Natural killer cell treated with Interleukin-12 subunit alpha and Interleukin-12 subunit beta and Interleukin-15 and Interleukin-18, amount 100 ng/mL, for 72 hours (primary cell): ENCODE measurements around the gene PTPRN2. TPM values are rescaled to one million over a fixed set of nuclear protein-coding genes. Genes with fewer than 3 reads are reported as not detected.
A peak's percentile ranks its signal among the peaks of the same experiment; 100 is the strongest.

Experiments used
- ATAC-seq, 2 donors: fragments of 150-1000 bp; cut with Tn5 transposase in 1 of 2; sonication (Bioruptor Pico), chemical (Tn5 transposase) in 1 of 2; 2 replicates each; pipeline ENCODE4 v1.10.0; 2021
- DNase-seq: peaks from one replicate; pipeline ENCODE4 v3.0.0; 2022; ENCODE audit warnings: low spot score
- H3K27ac Mint-ChIP-seq, 2 donors: 1 replicate in 1 of 2; 2 replicates in 1 of 2; pipeline ENCODE4 v1.8.0; 2022; ENCODE audit warnings: mixed read lengths in 2 of 2, mild to moderate bottlenecking in 1 of 2, moderate library complexity in 1 of 2
- H3K27me3 Mint-ChIP-seq, 2 donors: 1 replicate in 1 of 2; 2 replicates in 1 of 2; pipeline ENCODE4 v1.8.0; 2022; ENCODE audit warnings: mixed read lengths in 2 of 2
- H3K36me3 Mint-ChIP-seq: one replicate; pipeline ENCODE4 v1.8.0; 2022; ENCODE audit warnings: mixed read lengths
- H3K4me1 Mint-ChIP-seq, 2 donors: 1 replicate in 1 of 2; 2 replicates in 1 of 2; pipeline ENCODE4 v1.8.0; 2022; ENCODE audit warnings: low read depth in 2 of 2, mixed read lengths in 2 of 2, mild to moderate bottlenecking in 1 of 2
- H3K4me3 Mint-ChIP-seq: one replicate; pipeline ENCODE4 v1.8.0; 2022; ENCODE audit warnings: mixed read lengths
- H3K9me3 Mint-ChIP-seq: 2 replicates; pipeline ENCODE4 v1.8.0; 2022; ENCODE audit warnings: mixed read lengths
- total RNA-seq, 2 donors: library from RNA; stranded (reverse); gene quantifications; one replicate each; pipeline ENCODE4 v1.2.3, GENCODE V29; 2022

PTPRN2 gene
- total RNA-seq, 2 donors from 2014 or later, result 0.17 to 0.74 TPM

DNA sequence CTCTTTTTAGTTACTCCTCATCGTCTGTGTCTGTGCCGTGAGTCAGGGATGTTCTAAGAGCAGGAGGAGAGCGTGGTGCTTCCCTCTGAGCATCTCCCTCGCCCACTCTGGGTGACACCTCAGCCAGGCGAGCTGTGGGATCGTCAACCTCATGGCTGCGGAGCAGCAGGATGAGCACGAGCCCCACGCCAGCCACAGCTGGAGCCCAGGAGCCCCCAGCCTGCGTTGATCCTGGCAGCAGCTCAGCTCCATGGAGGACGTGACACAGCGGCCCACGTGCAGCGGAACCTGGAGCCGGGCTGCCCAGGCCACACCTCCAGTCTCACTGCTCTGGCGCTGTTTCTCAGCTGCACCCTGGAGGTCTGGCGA is 512.0 kb downstream of the PTPRN2 start:
- H3K4me3 Mint-ChIP-seq, result no peak overlapping the region
- no peaks in the 10 kb centered on the region for H3K36me3 Mint-ChIP-seq
- no peak for DNase-seq
- no peaks in the 10 kb centered on the region for H3K27me3 Mint-ChIP-seq
- H3K4me1 Mint-ChIP-seq, result no peaks in the 10 kb centered on the region
- H3K27ac Mint-ChIP-seq, result no peak overlapping the region
- no peaks in the 10 kb centered on the region for H3K9me3 Mint-ChIP-seq
- ATAC-seq, result peak in 1 of 2 donors; percentile 16

DNA sequence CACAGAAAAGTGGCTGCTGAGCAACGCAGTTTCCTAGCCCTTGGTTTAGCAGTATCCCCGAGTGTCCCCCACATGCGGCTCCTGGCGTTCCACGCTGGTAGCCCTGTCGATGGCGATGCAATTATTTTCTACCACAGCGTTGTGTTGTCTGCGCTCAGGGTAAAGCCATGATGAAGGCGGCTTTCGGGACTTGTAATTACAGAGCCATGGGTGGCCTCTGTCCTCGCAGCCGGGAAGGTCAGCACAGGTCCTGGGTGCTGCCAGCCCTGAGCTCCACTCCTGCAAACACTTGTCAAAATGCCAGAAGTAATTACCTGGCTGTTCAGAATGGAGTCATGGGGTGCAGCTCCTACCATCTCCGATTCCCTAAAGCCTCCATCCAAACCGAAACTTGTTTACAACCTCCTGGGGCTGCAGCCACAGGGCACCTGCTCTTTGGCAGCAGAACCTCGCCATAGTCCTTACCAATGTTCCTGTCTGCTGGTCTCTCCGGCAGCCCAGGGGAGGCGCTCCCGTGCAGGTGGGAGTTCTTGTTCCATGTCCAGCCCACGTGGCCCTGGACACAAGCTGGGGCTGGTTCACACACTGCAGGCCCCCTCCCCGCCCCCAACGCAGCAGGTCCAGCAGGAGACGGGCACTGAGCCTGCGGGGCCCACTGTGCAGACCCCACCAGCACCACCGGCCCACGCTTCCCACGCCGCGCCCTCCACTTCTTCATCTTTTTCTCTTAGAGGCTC is 512.6 kb downstream of the PTPRN2 start:
- Mint-ChIP-seq H3K27ac (no peak overlapping the region), H3K4me1 (no peaks in the 10 kb centered on the region)

DNA sequence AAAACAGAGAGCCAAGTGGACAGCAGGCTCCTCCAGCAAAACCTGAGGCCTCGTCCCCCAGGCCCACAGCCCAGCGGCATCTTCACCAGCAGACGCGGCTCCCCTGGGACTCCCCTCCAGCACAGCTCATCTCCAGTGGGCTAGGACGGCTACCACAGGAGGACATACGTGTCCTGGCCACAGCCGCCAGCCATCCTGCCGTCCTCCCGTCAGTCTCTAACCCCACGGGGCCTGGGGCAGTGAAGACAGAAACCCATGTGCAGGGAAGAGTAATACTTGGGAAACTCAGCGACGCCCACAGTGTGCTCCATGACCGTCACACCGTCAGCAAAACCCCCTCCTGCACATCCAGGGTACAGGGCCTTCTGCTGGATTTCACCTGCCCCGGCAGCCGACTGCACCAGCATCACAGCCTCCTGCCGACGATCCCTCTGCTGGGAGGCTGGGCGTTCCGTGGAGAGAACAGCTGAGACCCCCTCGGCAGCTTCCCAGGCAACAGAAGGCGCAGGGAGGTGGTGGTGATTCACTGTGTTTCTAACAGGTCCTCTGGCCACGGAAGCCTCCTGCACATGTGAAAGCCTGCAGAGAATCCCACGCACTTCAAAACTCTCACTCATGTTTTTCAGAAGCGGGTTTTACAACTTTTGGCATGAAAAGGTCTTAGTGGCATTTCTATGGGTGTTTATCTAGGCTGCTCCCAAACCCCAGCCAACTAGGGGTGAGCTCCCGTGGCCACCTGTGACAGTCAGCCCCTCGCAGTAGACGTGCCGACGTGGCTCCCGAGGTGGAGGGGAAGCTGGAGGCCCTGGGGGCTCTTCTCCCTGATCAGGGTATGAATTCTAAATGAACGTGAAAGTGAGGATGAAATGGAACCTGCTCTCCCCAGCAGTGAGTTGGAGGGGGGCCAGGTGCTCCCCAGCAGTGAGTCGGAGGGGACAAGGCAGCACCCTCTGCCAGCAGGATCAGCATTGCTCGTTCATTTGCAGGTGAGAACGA is 513.5 kb downstream of the PTPRN2 start:
- Mint-ChIP-seq H3K36me3 (no peaks in the 10 kb centered on the region), H3K4me3 (no peak overlapping the region), H3K4me1 (no peaks in the 10 kb centered on the region), H3K9me3 (no peaks in the 10 kb centered on the region), H3K27me3 (no peaks in the 10 kb centered on the region), H3K27ac (no peak overlapping the region)
- ATAC-seq, result no peak
- no peak for DNase-seq

More for the DNA sequence above, 512.6 kb downstream of the PTPRN2 start:
- no peaks in the 10 kb centered on the region for H3K9me3 Mint-ChIP-seq
- no peak overlapping the region for H3K4me3 Mint-ChIP-seq
- peak in 1 of 2 donors; percentile 34 for ATAC-seq
- DNase-seq, result no peak
- no peaks in the 10 kb centered on the region for H3K36me3 Mint-ChIP-seq
- H3K27me3 Mint-ChIP-seq, result no peaks in the 10 kb centered on the region

DNA sequence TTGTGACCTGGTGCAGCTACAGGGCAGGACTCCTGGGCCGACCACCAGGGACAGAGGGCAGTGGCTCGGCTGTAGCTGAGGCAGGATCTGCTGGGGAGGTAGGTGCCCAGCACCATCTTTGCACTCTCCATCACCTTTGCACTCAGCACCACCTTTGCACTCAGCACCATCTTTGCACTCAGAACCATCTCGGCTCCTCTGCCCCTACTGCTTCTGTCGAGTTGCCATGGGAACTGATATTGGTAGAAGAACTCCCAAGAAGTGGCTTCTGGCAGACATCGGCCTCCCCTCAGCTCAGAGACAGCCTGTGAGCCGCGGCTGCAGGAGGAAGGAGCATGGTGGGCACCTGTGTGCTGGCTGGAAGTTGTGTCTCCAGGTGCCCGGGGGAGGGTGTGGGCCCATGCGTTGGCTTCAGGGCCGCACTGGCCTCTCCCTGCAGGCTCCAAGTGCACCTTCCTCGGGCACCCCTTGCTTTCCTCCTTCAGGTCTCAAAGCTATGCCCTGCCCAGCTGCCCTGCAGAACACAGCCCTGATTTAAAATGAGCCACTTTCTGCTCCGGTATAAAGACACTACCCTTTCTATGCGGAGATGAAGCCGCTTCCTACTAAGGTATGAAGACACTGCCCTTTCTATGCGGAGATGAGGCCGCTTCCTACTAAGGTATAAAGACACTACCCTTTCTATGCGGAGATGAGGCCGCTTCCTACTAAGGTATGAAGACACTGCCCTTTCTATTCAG is 514.5 kb downstream of the PTPRN2 start:
- H3K4me1 Mint-ChIP-seq, result no peaks in the 10 kb centered on the region
- H3K36me3 Mint-ChIP-seq, result no peaks in the 10 kb centered on the region
- no peak overlapping the region for H3K27ac Mint-ChIP-seq
- no peak for ATAC-seq
- no peak for DNase-seq
- no peaks in the 10 kb centered on the region for H3K9me3 Mint-ChIP-seq
- no peaks in the 10 kb centered on the region for H3K27me3 Mint-ChIP-seq
- no peak overlapping the region for H3K4me3 Mint-ChIP-seq

DNA sequence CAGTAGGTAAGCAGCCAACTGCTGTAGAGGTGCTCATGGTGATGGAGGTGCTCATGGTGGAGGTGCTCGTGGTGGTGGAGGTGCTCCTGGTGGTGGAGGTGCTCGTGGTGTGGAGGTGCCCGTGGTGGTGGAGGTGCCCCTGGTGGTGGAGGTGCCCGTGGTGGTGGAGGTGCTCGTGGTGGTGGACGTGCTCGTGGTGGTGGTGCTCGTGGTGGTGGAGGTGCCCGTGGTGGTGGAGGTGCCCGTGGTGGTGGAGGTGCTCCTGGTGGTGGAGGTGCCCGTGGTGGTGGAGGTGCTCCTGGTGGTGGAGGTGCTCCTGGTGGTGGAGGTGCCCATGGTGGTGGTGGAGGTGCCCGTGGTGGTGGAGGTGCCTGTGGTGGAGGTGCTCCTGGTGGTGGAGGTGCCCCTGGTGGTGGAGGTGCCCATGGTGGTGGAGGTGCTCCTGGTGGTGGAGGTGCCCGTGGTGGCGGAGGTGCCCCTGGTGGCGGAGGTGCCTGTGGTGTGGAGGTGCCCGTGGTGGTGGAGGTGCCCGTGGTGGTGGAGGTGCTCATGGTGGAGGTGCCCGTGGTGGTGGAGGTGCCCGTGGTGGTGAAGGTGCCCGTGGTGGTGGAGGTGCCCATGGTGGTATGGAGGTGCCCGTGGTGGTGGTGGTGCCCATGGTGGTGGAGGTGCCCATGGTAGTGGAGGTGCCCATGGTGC is 517.3 kb downstream of the PTPRN2 start:
- Mint-ChIP-seq H3K27ac (no peak overlapping the region), H3K4me1 (no peaks in the 10 kb centered on the region), H3K27me3 (no peaks in the 10 kb centered on the region), H3K9me3 (no peaks in the 10 kb centered on the region), H3K36me3 (no peaks in the 10 kb centered on the region), H3K4me3 (no peak overlapping the region)
- ATAC-seq, result no peak
- peak; percentile 35 for DNase-seq

DNA sequence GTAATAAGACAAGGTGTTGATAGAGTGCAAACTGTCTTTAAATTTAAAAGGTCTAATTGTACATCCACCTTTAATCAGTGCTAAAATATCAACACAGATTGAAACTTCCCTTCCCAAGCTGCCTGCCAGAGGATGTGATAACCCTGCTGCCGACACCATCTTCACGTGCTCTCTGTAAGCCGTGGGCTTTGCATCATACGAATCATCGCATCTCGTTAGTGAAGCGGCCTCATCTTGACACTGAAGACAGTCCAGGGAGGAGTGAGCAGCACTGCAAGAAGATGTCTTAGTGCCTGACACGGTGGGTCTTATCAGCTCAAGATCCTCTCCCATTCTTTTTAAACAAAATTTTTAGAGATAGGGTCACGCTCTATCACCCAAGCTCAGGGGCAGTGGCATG is 518.8 kb downstream of the PTPRN2 start:
- Mint-ChIP-seq H3K4me3 (no peak overlapping the region), H3K27me3 (no peaks in the 10 kb centered on the region), H3K4me1 (no peaks in the 10 kb centered on the region), H3K9me3 (peaks cover 1% of the 10 kb centered on the region), H3K27ac (no peak overlapping the region), H3K36me3 (no peaks in the 10 kb centered on the region)
- ATAC-seq (peak in 1 of 2 donors; percentile 29), DNase-seq (peak; percentile 44)

DNA sequence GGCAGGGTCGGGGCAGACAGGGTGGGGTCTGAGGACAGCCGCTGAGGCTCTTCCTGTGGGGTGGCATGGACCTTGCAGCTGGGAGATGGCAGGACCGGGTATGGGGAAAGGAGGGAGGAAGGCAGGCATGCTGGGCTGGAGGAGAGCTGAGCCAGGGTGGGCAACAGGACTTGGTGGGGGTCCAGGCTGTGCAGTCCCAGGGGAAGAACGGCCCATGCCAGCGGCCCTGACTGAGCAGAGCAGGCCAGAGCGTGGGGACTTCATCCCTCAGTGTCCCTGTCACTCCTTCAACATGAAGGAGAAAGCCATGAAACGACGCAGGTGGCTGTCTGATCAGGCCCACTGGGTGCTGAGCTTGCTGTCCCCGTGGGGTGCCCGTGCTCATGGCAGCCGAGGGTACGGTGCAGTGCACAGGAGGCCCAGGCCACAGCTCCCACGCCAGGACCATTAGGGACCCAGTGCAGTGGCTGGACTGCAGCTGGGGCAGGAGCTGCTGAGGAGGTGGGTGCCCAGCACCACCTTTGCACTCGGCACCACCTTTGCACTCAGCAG is 519.6 kb downstream of the PTPRN2 start:
- DNase-seq (peak; percentile 58), ATAC-seq (no peak)
- H3K27ac Mint-ChIP-seq, result no peak overlapping the region

DNA sequence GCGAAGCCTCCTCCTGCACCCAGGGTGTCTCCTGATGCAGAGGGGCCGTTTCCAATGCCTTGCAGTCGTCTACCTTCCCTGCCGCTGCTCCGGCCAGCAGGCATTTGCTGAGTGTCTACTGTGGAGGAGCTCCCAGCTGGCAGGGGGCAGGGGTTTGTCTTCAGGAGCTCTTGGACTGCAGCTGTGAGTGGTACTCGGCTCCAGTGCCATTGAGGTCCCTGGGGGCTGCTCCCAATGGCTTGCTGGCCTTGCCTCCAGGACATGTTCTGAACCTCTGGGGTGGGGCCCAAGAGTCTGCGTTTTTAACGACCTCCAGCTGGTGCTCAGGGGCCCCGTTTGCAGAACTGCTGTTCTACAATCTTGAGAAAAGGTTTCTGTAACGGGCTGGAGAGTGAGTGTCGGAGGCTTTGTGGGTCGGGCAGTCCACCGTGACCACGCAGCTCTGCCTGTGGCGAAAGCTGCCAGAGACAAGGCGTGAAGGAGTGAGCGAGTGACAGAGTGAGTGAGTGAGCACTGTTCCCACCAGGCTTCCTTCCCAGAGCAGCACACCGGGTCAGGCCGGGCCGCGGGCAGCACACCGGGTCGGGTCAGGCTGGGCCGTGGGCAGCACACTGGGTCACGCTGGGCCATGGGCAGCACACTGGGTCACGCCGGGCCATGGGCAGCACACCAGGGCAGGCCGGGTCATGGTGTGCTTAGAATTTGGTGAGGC is 520.2 kb downstream of the PTPRN2 start:
- Mint-ChIP-seq H3K4me1 (no peaks in the 10 kb centered on the region), H3K9me3 (peaks cover 6% of the 10 kb centered on the region), H3K4me3 (no peak overlapping the region), H3K27me3 (no peaks in the 10 kb centered on the region), H3K36me3 (no peaks in the 10 kb centered on the region), H3K27ac (no peak overlapping the region)
- peak; percentile 35 to 53 for ATAC-seq
- DNase-seq, result peak; percentile 35

More for the DNA sequence above, 519.6 kb downstream of the PTPRN2 start:
- Mint-ChIP-seq H3K4me1 (no peaks in the 10 kb centered on the region), H3K4me3 (no peak overlapping the region), H3K9me3 (peaks cover 6% of the 10 kb centered on the region), H3K36me3 (no peaks in the 10 kb centered on the region), H3K27me3 (no peaks in the 10 kb centered on the region)

DNA sequence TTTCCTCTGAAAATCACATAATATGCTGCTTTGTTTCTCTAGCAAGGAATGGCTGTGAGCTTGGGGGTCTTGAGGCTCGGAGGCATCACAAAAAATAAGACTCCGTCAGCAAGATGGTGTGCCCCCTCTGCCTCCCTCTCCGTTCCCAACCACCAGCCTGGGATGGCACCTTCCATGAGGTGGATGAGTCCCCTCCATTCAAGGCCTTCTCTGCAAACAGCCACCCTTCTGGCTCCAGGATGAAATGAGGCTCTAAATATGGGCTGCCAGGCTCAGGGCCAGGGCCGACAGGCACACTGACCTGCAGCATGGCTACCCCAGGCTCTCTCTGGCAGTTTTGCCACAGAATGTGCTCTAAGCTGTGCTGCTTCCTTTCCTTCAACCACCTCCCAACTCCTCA is 521.5 kb downstream of the PTPRN2 start:
- H3K4me3 Mint-ChIP-seq, result no peak overlapping the region
- H3K27me3 Mint-ChIP-seq, result no peaks in the 10 kb centered on the region
- no peaks in the 10 kb centered on the region for H3K4me1 Mint-ChIP-seq
- no peak overlapping the region for H3K27ac Mint-ChIP-seq
- DNase-seq, result peak; percentile 35
- no peak for ATAC-seq
- peaks cover 6% of the 10 kb centered on the region for H3K9me3 Mint-ChIP-seq
- no peaks in the 10 kb centered on the region for H3K36me3 Mint-ChIP-seq

DNA sequence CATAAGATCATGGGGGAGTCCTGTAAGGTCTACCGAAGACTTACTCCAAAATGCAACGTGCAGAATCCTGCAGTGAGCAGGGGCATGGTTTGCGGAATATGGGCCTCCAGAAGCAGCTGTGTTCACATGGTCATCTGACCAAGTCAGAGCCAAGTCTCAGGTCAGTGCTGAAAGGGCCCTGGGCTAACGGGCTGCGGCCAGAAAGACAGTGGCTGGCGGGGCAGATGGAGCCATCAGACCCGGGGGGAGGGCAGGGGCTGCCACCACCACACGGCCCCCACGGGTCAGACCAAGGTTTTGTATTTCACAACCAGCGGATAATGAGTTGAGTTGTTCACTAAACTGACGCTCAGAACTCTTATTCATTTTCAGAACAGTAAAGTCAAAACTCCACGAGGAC is 522.3 kb downstream of the PTPRN2 start:
- Mint-ChIP-seq H3K4me3 (no peak overlapping the region), H3K27ac (no peak overlapping the region), H3K9me3 (peaks cover 6% of the 10 kb centered on the region), H3K36me3 (no peaks in the 10 kb centered on the region), H3K27me3 (no peaks in the 10 kb centered on the region), H3K4me1 (no peaks in the 10 kb centered on the region)
- DNase-seq, result peak; percentile 59
- ATAC-seq, result no peak

DNA sequence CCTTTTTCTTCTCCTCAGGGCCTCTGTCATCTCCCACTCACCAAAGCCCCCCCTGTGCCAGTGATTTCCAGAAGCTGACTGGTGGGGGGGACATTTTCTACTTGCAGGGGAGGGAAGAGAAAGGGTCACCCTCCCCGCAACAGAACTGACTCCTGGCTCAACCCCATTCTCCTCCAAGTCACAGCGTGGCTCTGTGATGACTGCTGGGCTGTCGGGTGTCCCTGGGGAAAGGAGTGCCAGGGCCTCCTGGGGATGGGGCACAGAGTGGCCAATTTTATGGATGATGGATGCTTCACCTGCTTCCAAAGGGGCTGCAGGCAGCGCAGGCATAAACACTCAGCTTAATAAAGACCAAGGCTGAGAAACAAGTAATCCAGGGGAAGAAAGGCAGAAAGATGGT is 523.0 kb downstream of the PTPRN2 start:
- no peaks in the 10 kb centered on the region for H3K27me3 Mint-ChIP-seq
- H3K4me1 Mint-ChIP-seq, result no peaks in the 10 kb centered on the region
- ATAC-seq, result no peak
- H3K9me3 Mint-ChIP-seq, result peaks cover 6% of the 10 kb centered on the region
- H3K4me3 Mint-ChIP-seq, result no peak overlapping the region
- no peak for DNase-seq
- H3K27ac Mint-ChIP-seq, result no peak overlapping the region
- H3K36me3 Mint-ChIP-seq, result no peaks in the 10 kb centered on the region

DNA sequence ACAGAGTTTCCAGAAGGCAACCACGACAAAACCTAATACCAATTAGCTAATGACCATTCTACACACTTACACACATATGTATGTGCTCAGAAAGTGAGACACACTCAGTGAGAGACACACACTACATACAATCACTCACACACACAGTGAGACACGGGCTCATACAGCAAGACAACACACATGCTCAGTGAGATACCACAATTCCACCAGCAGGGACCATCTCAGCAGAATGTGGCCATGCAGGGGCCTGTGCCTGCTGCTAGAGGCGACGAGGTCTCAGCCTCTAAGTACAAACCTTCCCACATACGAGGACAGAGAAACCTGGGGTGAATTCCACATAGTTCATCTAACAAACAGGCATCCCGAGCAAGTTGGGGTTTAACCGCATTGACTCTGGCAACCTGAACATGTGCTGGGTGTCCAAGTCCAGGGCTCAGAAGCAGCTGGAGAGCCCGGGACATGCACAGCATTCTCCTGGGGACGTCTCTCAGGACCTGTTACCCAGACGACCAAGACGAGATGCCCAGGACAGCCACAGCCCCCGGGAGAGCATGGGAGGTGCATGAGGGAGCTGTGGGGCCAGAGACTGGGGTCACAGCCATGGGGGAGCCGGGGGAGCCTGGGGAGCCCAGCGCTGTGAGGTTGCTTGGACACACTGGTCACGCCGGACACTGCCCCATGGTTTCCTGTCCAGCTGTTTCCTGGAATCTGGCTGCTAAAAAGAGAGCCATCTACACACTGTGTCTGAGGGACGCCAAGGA is 523.6 kb downstream of the PTPRN2 start:
- peaks cover 6% of the 10 kb centered on the region for H3K9me3 Mint-ChIP-seq
- peak; percentile 25 for DNase-seq
- no peak overlapping the region for H3K27ac Mint-ChIP-seq
- H3K4me3 Mint-ChIP-seq, result no peak overlapping the region
- no peak for ATAC-seq
- no peaks in the 10 kb centered on the region for H3K27me3 Mint-ChIP-seq
- H3K36me3 Mint-ChIP-seq, result no peaks in the 10 kb centered on the region
- H3K4me1 Mint-ChIP-seq, result no peaks in the 10 kb centered on the region
